ENCODE results near the gene NFYA.

The NFYA gene

GRCh38 chr6:41050536-41050935 is 22.2 kb upstream of the NFYA start:
- Histone ChIP-seq H3K27ac (no peak overlapping the region), H3K9me3 (ENCODE audit: low read depth, low read length) (no peaks in the 10 kb centered on the region), H3K9ac (ENCODE audit: insufficient read length) (no peak overlapping the region), H3K4me3 (no peak overlapping the region), H3K36me3 (ENCODE audit: insufficient read depth, low read length) (no peaks in the 10 kb centered on the region)
- DNase-seq (ENCODE audit: low read depth, low spot score), result no peak
- TF ChIP-seq FOXP2 (optimal IDR thresholded peaks at IDR 0.05; ENCODE audit: control extremely low read depth, extremely low read length, insufficient read depth), result no peak

- DNase-seq (ENCODE audit: low read depth, low spot score), result no peak
- no peak overlapping the region for H3K27ac ChIP-seq
- H3K9me3 ChIP-seq (ENCODE audit: low read depth, low read length), result no peaks in the 10 kb centered on the region
- no peak overlapping the region for H3K9ac ChIP-seq (ENCODE audit: insufficient read length)
- no peak overlapping the region for H3K4me3 ChIP-seq
- H3K36me3 ChIP-seq (ENCODE audit: insufficient read depth, low read length), result no peaks in the 10 kb centered on the region
- TF ChIP-seq POLR2AphosphoS5 (IDR thresholded peaks at IDR 0.05; ENCODE audit: borderline replicate concordance, low read depth, low read length), result no peak
- TF ChIP-seq EZH2 (IDR thresholded peaks at IDR 0.05), result no peak
- no peak for TF ChIP-seq FOXP2 (optimal IDR thresholded peaks at IDR 0.05; ENCODE audit: control extremely low read depth, extremely low read length, insufficient read depth)
These were observed 20.9 kb upstream of the NFYA start for GRCh38 chr6:41051873-41052272.

GRCh38 chr6:41053041-41053440 is 19.7 kb upstream of the NFYA start, which contains the start of gene APOBEC2:
APOBEC2 (plus strand) TSS chr6:41053202; CDS start chr6:41053348, 146 bp downstream.
- Histone ChIP-seq H3K27ac (no peak within 1 kb of the TSS), H3K36me3 (ENCODE audit: insufficient read depth, low read length) (no peaks in the 10 kb centered on the region), H3K9me3 (ENCODE audit: low read depth, low read length) (no peaks in the 10 kb centered on the region), H3K9ac (ENCODE audit: insufficient read length) (no peak within 1 kb of the TSS), H3K4me3 (no peak within 1 kb of the TSS)
- TF ChIP-seq FOXP2 (optimal IDR thresholded peaks at IDR 0.05; ENCODE audit: control extremely low read depth, extremely low read length, insufficient read depth), result no peak
- TF ChIP-seq EZH2 (IDR thresholded peaks at IDR 0.05), result no peak
- no peak for TF ChIP-seq POLR2AphosphoS5 (IDR thresholded peaks at IDR 0.05; ENCODE audit: borderline replicate concordance, low read depth, low read length)
- DNase-seq (ENCODE audit: low read depth, low spot score), result no peak

- DNase-seq (ENCODE audit: low read depth, low spot score), result no peak
- Histone ChIP-seq H3K36me3 (ENCODE audit: insufficient read depth, low read length) (no peaks in the 10 kb centered on the region), H3K9ac (ENCODE audit: insufficient read length) (no peak overlapping the region), H3K4me3 (no peak overlapping the region), H3K9me3 (ENCODE audit: low read depth, low read length) (no peaks in the 10 kb centered on the region), H3K27ac (no peak overlapping the region)
- no peak for TF ChIP-seq FOXP2 (optimal IDR thresholded peaks at IDR 0.05; ENCODE audit: control extremely low read depth, extremely low read length, insufficient read depth)
- TF ChIP-seq EZH2 (IDR thresholded peaks at IDR 0.05), result no peak
- no peak for TF ChIP-seq POLR2AphosphoS5 (IDR thresholded peaks at IDR 0.05; ENCODE audit: borderline replicate concordance, low read depth, low read length)
These were observed 18.3 kb upstream of the NFYA start for GRCh38 chr6:41054511-41054910.

GRCh38 chr6:41055149-41055548 is 17.6 kb upstream of the NFYA start:
- H3K27ac ChIP-seq, result no peak overlapping the region
- no peak overlapping the region for H3K4me3 ChIP-seq
- no peak overlapping the region for H3K9ac ChIP-seq (ENCODE audit: insufficient read length)

GRCh38 chr6:41056768-41057490 is 15.8 kb upstream of the NFYA start:
- H3K27ac ChIP-seq, result no peak overlapping the region
- no peaks in the 10 kb centered on the region for H3K36me3 ChIP-seq (ENCODE audit: insufficient read depth, low read length)
- no peak for DNase-seq (ENCODE audit: low read depth, low spot score)
- no peaks in the 10 kb centered on the region for H3K9me3 ChIP-seq (ENCODE audit: low read depth, low read length)
- H3K4me3 ChIP-seq, result no peak overlapping the region
- TF ChIP-seq EZH2 (IDR thresholded peaks at IDR 0.05) (no peak), POLR2AphosphoS5 (IDR thresholded peaks at IDR 0.05; ENCODE audit: borderline replicate concordance, low read depth, low read length) (no peak), FOXP2 (optimal IDR thresholded peaks at IDR 0.05; ENCODE audit: control extremely low read depth, extremely low read length, insufficient read depth) (no peak)
- no peak overlapping the region for H3K9ac ChIP-seq (ENCODE audit: insufficient read length)

More at GRCh38 chr6:41055149-41055548, 17.6 kb upstream of the NFYA start:
- no peaks in the 10 kb centered on the region for H3K36me3 ChIP-seq (ENCODE audit: insufficient read depth, low read length)
- no peak for DNase-seq (ENCODE audit: low read depth, low spot score)
- TF ChIP-seq POLR2AphosphoS5 (IDR thresholded peaks at IDR 0.05; ENCODE audit: borderline replicate concordance, low read depth, low read length), result no peak
- TF ChIP-seq FOXP2 (optimal IDR thresholded peaks at IDR 0.05; ENCODE audit: control extremely low read depth, extremely low read length, insufficient read depth), result no peak
- TF ChIP-seq EZH2 (IDR thresholded peaks at IDR 0.05), result no peak
- H3K9me3 ChIP-seq (ENCODE audit: low read depth, low read length), result no peaks in the 10 kb centered on the region

- H3K4me3 ChIP-seq, result no peak overlapping the region
- no peak overlapping the region for H3K27ac ChIP-seq
- no peak for DNase-seq (ENCODE audit: low read depth, low spot score)
- H3K9ac ChIP-seq (ENCODE audit: insufficient read length), result no peak overlapping the region
- no peaks in the 10 kb centered on the region for H3K36me3 ChIP-seq (ENCODE audit: insufficient read depth, low read length)
- H3K9me3 ChIP-seq (ENCODE audit: low read depth, low read length), result no peaks in the 10 kb centered on the region
- no peak for TF ChIP-seq FOXP2 (optimal IDR thresholded peaks at IDR 0.05; ENCODE audit: control extremely low read depth, extremely low read length, insufficient read depth)
- no peak for TF ChIP-seq POLR2AphosphoS5 (IDR thresholded peaks at IDR 0.05; ENCODE audit: borderline replicate concordance, low read depth, low read length)
- no peak for TF ChIP-seq EZH2 (IDR thresholded peaks at IDR 0.05)
These were observed 14.0 kb upstream of the NFYA start for GRCh38 chr6:41058783-41059181.

GRCh38 chr6:41059556-41059955 is 13.2 kb upstream of the NFYA start:
- H3K9ac ChIP-seq (ENCODE audit: insufficient read length), result no peak overlapping the region
- DNase-seq (ENCODE audit: low read depth, low spot score), result no peak
- H3K36me3 ChIP-seq (ENCODE audit: insufficient read depth, low read length), result no peaks in the 10 kb centered on the region
- no peak overlapping the region for H3K4me3 ChIP-seq
- no peaks in the 10 kb centered on the region for H3K9me3 ChIP-seq (ENCODE audit: low read depth, low read length)
- TF ChIP-seq EZH2 (IDR thresholded peaks at IDR 0.05) (no peak), FOXP2 (optimal IDR thresholded peaks at IDR 0.05; ENCODE audit: control extremely low read depth, extremely low read length, insufficient read depth) (no peak), POLR2AphosphoS5 (IDR thresholded peaks at IDR 0.05; ENCODE audit: borderline replicate concordance, low read depth, low read length) (no peak)
- no peak overlapping the region for H3K27ac ChIP-seq
